ENCODE results near the gene DHX38.

DHX38 gene

GRCh38 chr16:72091217-72091616 lies 2.4 kb upstream of the DHX38 start:
- no peak overlapping the region for H3K4me3 ChIP-seq (replicated peaks; ENCODE audit: low read depth, low read length)
- DNase-seq (ENCODE audit: low read depth): no peak
- TF ChIP-seq CTCF (IDR thresholded peaks at IDR 0.05; ENCODE audit: low read length, missing control alignments): no peak

GRCh38 chr16:72092832-72093447 lies 707 bp upstream of the DHX38 start:
- no peak for TF ChIP-seq CTCF (IDR thresholded peaks at IDR 0.05; ENCODE audit: low read length, missing control alignments)
- DNase-seq (ENCODE audit: low read depth): peak; percentile 83
- H3K4me3 ChIP-seq (replicated peaks; ENCODE audit: low read depth, low read length): peak overlapping the region; percentile 99

DNA sequence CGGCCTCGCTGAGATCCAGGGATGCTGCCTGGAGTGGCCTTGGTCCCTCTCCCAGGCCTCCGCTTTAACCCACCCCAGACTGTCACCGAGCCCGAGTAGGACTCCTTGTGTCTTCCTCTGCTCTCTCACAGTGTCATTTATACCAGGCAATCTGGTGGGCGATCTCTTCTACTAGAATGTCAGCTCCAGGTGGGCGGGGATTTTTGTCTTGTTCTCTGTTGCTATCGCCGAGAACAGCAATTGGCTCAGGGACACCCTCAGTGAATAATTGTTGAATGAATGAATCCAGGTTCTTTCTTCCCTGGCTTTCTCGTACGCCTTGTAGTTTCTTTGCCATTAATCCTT lies 591 bp downstream of the DHX38 start:
- H3K4me3 ChIP-seq (replicated peaks; ENCODE audit: low read depth, low read length): peak overlapping the region; percentile 99
- no peak for TF ChIP-seq CTCF (IDR thresholded peaks at IDR 0.05; ENCODE audit: low read length, missing control alignments)
- no peak for DNase-seq (ENCODE audit: low read depth)

DNA sequence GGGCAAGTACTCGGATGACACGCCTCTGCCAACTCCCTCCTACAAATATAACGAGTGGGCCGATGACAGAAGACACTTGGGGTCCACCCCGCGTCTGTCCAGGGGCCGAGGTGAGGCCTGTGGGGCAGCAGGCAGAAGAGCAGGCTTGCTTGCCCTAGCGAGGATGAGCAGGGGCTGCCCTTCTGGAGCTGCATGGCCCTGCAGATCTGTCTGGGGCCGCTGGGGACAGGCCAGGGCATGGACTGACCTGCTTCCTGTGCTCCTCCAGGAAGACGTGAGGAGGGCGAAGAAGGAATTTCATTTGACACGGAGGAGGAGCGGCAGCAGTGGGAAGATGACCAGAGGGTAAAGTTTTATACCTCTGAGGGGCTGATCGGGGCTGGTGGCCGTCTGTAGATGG lies 5.3 kb downstream of the DHX38 start:
- DNase-seq (ENCODE audit: low read depth): no peak
- TF ChIP-seq CTCF (IDR thresholded peaks at IDR 0.05; ENCODE audit: low read length, missing control alignments): no peak
- no peak overlapping the region for H3K4me3 ChIP-seq (replicated peaks; ENCODE audit: low read depth, low read length)

- TF ChIP-seq CTCF (IDR thresholded peaks at IDR 0.05; ENCODE audit: low read length, missing control alignments): peak; percentile 59
- no peak overlapping the region for H3K4me3 ChIP-seq (replicated peaks; ENCODE audit: low read depth, low read length)
- peak; percentile 72 for DNase-seq (ENCODE audit: low read depth)
Measured at GRCh38 chr16:72099377-72099818, 5.8 kb downstream of the DHX38 start.

DNA sequence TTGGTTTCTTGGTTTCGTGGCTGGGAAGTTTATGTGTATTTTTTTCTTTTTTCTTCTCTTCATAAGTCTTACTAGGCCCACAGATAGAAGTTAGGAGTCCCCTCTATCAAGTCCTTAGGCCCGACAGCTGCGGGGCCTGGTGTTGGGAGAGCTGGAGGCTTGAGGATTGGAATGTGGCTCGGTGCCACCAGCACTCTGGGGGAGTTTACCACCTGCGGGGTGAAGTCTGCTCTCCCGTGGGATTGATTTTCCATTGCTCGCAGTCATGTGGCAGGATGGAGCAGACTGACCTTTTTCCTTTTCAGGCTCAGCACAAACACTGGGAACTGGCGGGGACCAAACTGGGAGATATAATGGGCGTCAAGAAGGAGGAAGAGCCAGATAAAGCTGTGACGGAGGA lies 7.5 kb downstream of the DHX38 start:
- DNase-seq (ENCODE audit: low read depth): no peak
- TF ChIP-seq CTCF (IDR thresholded peaks at IDR 0.05; ENCODE audit: low read length, missing control alignments): no peak
- no peak overlapping the region for H3K4me3 ChIP-seq (replicated peaks; ENCODE audit: low read depth, low read length)

DNA sequence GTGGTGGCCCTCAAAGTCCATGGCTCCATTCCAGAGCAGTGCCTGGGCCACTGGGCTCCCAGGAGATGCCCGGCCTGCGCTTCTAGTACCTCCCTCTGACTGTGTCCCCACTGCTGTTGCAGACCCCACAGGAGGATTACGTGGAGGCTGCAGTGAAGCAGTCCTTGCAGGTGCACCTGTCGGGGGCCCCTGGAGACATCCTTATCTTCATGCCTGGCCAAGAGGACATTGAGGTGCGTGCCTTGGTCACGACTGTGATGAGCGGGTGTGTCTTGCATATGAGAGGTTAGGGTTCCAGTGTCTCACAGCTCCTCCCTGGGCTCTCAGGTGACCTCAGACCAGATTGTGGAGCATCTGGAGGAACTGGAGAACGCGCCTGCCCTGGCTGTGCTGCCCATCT lies 11.3 kb downstream of the DHX38 start:
- DNase-seq (ENCODE audit: low read depth): no peak
- no peak for TF ChIP-seq CTCF (IDR thresholded peaks at IDR 0.05; ENCODE audit: low read length, missing control alignments)
- H3K4me3 ChIP-seq (replicated peaks; ENCODE audit: low read depth, low read length): no peak overlapping the region
